Activated CD4-positive, CD25-positive, alpha-beta regulatory T cell treated with anti-CD3 and anti-CD28 coated beads, Interleukin-2, amount 50 U/mL, for 72 hours (primary cell): ENCODE data around the gene XIAP.
A peak's percentile ranks its signal among the peaks of the same experiment; 100 is the strongest.
"Not testable (repeated sequence)": the region's sequence is repeated elsewhere in the genome, so short reads cannot be mapped to it uniquely, and the experiment has no call there.

Source experiments
- DNase-seq: peaks from one replicate; pipeline ENCODE4 v3.0.0; 2021

The XIAP gene

DNA sequence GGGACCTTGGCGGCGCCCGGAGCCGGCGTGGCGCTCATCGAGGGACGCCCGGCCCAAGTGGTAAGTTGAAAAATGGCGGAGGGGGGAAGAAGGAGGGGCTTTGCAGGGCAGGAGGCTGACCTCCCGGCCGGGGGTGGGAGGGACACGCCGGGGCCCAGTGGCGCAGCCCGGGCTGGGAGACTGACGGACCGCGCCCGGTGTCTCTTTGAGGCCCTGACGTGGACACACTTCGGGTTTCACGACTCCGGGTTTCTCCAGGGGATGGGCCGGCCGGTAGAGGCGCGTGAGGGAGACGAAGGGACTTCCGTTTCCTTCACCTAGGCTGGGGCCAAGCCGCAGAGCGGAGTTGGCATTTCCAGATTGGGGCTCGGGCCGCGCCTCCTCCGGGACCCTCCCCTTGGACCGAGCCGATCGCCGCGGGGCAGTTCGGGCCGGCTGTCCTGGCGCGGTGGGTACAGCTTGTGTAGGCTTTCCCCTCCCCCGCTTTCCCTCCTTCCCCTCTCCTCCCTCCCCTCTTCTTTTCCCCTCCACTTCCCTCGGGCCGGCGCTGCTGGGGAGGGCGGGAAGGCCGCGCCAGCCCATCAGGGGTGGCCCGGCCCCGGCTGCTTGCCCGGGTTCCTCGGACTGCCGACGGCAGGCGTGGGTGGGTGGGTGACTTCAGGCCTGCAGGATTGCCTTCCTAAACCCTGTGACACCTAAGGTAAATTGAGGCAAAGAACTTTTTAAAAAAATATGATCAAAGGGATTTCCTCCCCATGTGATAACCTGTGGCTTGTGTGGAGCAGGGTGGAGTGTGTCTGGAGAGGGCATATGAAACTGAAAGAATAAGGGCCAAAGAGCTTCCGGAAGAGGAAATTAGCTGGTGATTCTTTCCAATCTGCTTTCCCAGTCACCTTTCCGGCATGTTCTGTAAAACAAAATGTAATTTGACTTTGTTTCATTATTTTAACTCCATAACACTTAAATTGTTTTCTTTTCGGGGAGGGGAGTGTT is at the start of gene XIAP:
Gene XIAP (plus strand): TSS at position 208 of the 993 bp plus-strand sequence. CDS start 25,610 bp downstream, outside the sequence.
- peak; percentile 72 for DNase-seq

DNA sequence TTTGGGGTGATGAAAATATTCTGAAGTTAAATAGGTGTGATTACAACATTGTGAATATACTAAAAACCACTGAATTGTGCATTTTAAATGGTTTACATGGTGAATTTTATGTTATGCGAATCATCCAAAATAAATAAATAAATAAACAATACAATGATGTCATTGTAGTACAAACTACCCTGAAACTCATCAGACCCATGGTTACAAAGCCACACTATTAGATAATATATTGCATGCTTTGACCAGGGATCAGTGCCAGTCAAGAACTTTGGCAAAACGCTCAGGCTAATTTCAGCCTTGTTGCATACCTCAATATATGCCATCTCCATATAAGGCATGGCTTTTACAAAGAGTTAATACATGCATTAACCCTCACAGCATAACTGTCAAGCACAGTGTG is 45.5 kb upstream of the XIAP start:
- DNase-seq, result no peak

DNA sequence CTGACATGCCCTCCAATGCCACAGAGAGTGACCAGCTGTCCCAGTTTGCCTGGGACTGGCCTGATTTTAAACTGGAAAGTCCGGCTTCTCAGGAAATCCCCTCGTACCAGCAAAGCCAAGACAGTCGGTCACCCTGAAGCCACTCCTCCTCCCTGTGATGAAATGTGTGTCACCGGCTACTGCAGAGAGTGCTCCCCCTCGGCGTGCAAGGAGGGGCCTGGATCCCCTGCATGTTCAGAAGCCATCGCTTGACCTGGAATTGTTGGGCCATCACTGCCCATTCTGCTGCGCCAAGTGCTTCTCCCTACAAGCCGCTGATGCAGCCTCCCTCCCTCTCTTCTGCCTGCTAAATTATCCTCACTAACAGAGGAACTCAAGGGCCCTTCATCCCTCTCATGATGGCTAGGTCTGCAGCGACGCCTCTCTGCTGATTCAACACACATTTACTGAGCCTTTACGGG is 44.9 kb upstream of the XIAP start:
- not testable (repeated sequence) for DNase-seq

DNA sequence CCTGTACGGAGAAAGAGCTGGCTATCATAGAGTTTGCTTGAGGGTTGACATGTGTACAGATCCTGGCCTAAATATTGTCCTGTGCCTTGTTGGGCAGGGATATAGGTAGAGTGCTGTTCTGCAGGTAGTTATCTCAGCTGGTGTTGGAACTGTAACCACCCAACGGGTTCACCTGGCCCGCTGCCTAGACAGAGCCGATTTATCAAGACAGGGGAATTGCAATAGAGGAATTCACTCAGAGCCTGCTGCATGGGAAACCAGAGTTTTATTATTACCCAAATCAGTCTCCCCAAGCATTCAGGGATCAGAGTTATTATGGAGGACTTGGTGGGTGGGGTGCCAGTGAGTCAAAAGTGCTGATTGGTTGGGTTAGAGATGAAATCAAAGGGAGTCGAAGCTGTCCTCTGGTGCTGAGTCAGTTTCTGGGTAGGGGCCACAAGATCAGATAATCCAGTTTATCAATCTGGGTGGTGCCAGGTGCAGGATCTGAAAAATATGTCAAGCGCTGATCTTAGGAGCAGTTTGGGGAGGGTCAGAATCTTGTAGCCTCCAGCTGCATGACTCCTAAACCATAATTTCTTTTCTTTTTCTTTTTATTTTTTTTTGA is 42.5 kb upstream of the XIAP start:
- no peak for DNase-seq

DNA sequence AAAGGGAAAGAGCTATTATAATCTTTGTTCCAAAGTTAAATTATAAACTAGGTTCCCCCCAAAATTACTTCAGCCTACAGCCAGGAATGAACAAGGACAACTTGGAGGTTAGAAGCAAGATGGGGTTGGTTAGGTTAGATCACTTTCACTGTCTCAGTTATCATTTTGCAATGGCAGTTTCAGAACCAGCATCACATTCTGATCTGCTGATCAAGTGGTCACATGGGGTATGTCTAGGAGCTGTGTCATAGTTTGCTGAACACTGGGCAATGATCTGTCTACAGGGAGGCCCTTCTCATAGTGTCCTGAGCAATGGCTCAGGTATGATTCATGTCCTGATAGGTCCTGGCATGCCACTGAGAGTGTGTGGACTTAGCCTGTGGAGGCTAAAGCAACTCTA is 41.6 kb upstream of the XIAP start:
- DNase-seq, result no peak

DNA sequence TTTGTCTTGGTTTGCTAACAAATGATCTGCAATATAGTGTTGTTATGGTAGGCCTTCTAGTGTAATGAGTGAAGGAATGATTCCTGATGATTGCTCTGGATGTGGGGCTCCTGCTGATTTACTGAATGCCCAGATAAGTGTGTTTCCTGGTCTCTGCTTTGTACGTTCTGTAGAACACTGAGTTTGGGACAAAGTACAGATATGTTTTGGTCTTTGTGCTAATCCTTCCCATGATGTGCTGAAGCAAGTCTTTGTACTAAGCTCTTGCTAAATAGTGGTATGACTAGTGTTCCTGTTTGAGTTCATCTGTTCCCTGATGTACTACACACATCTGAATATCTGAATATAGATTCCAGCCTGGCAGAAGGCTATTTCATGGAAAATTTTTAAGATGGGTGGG is 36.9 kb upstream of the XIAP start:
- DNase-seq, result no peak

DNA sequence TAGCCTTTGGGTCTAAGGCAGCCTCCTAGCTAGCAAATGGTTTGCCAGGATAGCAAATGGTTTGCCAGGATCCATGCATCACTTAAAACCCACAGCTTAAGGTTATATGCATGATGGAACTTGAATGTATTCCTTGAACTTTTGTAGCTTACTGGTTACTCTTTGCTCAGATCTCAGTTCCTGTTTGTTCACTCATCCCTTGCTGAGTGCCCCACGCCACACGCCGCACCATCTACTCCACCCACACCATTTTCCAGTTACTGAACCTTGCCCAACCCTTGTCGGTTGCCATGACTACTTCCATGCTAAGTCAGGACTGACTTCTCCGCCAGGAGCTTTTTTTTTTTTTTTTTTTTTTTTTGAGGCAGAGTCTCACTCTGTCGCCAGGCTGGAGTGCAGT is 29.5 kb upstream of the XIAP start:
- DNase-seq, result no peak

DNA sequence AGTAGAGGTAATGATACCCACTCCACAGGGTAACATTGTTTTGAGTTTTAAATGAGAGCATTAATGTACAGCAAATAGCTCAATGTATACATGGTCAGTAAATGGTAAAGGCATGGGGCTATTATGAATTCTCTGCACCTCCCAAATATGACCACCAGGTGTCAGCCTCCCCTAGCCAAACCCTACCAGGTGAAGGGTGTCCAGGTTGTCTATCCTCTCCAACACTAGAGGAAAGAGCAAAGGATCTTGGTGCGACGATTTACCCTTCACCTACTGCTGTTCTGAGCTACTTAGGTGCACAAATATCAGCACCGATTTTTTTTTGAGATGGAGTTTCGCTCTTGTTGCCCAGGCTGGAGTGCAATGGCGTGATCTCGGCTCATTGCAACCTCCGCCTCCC is 26.5 kb upstream of the XIAP start:
- peak; percentile 52 for DNase-seq

DNA sequence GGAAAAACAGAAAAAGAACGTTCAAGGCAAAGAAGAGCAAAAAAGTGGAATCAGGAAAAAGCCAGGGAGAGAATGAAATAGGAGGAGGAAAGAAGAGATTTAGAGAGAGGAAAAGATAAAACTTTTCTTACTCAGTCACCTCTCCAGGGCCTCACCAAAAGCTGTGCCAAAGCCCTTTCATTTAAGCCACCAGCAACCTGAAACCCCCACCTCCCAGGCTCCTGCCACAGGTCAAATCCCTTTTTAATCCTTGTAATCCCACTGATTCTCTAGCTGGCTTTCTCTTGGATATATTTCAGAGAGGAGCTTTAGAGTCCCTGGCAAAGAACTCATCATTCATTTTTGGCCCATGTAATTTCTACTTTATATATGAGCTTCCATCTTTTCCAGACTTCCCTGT is 25.7 kb upstream of the XIAP start:
- DNase-seq, result no peak

DNA sequence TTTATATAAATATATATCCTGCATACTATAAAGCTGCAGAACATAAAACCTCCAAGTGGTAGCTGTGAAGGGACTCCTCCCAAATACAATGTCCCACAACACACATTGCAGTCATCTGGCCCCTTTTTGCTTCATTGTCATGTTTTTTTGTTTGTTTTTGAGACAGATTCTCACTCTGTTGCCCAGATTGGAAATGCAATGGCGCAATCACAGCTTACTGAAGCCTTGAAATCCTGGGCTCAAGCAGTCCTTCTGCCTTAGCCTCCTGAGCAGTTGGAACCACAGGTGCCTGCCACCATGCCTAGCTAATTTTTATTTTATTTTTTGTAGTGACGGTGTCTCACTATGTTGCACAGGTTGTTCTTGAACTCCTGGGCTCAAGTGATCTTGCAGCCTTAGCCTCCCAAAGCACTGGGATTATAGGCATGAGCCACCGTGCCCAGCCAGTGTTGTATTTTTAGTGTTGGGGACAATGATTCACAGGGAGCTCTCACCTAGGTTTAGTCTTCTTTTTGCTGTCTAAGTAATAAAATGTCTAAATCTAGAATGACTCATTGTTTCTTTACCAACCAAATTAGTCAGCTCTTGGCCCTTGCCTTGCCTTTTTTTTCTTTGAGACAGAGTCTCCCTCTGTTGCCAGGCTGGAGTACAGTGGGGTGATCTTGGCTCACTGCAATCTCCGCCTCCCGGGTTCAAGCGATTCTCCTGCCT is 24.0 kb upstream of the XIAP start:
- DNase-seq, result no peak

DNA sequence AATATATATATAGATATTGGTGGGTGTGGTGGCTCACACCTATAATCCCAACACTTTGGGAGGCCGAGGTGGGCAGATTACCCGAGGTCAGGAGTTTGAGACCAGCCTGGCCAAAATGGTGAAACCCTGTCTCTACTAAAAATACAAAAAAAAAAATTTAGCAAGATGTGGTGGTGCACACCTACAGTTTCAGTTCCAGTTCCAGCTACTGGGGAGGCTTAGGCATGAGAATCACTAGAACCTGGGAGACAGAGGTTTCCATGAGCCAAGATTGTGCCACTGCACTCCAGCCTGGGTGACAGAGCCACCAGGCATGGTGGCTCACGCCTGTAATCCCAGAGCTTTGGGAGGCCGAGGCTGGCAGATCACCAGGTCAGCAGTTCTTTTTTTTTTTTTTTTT is 14.7 kb upstream of the XIAP start:
- DNase-seq, result not testable (repeated sequence)

DNA sequence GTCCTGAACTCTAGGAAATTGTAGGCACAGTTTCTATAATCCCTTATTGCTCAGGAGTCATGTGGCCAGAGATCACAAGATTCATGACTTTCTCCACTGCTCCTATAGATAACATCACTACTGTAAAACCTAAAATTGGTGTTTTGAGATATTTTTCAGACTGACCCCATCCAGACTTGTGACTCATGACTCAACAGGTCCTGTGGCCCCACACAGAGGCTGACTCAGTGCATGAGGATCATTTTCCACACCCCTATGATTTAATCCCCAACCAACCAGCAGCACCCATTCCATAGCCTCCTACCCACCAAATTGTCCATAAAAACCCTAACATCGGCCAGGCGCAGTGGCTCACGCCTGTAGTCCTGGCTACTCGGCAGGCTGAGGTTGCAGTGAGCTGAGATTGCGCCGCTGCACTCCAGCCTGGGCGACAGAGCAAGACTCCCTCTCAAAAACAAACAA is 13.2 kb upstream of the XIAP start:
- DNase-seq, result no peak

DNA sequence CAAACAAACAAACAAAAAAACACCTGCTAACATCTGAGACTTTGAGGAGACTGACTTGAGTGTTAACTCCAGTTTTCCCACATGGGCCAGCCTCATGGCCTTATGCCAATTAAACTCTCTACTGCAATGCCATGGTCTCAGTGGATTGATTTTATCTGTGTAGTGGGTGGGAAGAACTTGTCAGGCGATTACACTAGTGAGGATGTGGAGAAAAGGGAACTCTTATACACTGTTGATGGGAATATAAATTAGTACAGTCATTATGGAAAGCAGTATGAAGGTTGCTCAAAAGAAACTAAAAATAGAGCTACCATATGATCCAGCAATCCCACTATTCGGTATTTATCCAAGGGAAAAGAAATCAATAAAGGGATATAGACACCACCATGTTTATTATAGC is 12.8 kb upstream of the XIAP start:
- DNase-seq, result no peak

DNA sequence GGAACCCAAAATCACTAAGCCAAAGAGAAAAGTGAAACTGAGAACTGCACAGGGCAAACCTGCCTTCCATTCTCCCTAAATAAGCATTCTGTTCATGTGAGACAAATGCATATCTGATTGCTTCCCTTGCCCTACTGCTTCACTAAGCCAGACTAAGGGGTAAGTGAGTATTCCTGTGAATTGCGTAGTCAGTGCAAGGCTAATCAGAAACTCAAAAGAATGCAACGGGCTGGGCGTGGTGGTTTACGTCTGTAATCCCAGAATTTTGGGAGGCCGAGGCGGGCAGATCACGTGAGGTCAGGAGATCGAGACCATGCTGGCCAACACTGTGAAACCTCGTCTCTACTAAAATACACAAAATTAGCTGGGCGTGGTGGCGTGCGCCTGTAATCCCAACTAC is 10.8 kb upstream of the XIAP start:
- no peak for DNase-seq

DNA sequence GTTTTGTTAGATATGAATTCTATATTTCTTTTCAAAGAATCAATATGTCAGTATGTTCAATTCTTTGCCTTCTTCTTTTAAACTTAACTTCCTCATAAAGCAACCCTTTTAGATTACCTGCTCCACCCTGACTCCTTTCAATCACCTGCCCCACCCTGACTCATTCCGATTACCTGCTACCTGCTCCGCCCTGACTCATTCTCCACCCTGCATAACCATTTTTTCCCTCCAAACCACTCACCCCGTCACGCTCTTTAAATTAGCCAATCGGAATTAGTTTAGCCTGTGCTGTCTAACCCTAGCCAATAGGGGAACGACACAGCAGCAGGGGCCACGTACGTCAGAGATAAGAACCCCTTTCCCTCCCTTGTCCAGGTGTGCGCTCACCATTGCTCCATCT is 9.9 kb upstream of the XIAP start:
- DNase-seq, result not testable (repeated sequence)

DNA sequence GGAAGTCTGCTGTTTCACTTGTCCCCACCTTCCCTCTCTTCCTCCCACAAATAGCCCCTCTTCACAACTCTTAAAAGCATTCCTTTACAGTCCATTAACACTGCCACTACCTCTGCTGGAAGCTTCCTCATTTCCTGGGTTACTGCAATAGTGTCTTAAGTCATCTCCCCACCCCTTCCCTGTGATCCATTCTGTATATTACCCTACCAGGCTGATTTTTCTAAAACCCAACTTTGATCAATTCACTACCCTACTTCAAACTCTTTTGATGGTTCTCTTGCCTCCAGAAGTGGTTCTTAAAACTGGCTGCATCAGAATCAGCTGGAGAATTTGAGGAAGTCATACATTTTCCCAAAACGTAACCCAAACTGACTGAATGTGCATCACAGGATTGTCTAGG is 8.8 kb upstream of the XIAP start:
- no peak for DNase-seq

DNA sequence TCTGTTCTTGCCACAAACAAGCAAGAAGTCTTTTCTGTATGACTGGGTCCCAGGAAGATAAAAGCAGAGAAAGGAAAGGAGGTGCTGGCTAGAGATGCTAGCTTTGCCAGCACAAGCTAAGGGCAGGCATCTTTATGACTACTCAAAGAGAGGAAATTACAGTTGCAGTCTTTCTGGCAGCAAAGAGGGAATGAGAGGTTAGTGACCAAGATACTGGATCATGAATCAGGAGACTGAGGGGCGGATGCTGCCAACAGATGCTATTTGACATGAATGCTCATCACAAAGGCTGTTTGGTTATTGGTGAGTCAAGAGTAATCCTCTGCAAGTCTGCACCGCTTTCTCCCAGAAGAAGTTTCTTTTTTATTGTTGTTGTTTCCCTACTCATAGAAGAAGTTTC is 5.5 kb upstream of the XIAP start:
- DNase-seq, result no peak

DNA sequence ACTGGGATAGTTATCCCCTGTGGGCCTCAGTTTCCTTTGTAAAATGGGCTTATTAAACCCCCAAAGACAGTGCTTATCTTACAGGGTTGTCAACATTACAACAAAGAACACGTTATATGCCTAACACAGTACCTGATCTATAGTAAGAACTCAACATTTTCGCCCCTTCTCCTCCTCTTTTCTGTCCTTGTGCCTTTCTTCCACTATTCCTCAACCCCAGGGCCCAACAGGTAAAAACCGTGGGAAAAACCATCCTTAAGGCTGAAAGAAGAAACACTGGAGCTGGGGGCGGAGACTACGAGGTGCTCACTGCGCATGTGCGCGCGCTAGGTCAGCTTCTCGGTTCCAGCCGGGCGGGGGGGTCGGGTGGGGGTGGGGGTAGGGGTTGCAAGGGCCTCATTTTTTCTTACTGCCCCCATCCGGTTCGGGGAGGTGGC is 426 bp upstream of the XIAP start:
- DNase-seq, result no peak

DNA sequence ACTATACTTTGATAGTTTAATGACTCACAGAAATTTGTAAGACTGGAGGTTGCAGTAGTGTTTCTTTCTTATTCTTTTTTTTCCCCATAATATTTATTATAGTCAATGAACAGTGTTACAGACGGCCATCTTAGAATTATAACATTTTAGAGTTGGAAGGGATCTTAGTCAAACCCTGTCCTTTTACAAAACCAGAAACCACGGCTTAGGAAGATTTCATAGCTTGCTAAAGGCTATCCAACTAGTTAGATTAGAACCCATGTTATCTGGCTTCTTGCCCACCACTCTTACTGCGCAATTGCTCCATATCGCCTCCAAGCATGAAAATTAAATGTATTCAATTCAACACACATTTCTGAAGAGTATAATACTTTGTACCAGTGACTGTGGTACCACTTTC is 1.1 kb downstream of the XIAP start:
- DNase-seq, result no peak

DNA sequence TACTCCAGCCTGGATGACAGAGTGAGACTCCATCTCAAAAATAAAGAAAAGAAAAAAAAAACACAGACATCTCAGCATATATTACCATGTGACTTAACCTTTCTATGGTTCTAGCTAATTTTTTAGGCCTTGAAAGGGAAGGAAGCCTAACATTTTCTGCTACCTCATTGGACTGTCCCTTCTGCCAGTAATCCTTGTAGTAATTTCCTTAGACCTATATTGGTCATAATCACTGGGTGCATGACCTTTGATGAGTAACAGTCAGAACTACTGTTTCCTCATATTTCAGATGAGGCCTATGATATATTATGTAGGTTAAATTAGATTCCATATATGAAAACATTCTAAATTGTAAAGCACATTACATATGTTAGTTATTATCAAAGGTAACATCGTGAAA is 9.6 kb downstream of the XIAP start:
- no peak for DNase-seq

DNA sequence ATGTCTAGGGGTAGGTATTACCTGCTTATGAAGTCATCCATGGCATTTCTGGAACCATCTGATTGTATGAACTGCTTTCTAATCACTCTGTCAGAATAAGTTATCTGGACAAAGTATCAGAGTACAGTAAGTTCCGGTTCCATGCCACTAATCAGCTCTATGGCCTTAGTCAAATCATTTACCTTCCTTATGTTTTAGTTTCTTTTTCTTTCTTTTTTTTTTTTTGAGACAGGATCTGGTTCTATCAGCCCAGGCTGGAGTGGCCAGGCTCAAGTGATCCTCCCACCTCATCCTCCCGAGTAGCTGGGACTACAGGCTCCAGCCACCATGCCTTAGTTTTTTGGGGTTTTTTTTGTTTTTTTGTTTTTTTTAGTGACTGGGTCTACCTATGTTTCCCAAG is 11.5 kb downstream of the XIAP start:
- DNase-seq, result no peak

DNA sequence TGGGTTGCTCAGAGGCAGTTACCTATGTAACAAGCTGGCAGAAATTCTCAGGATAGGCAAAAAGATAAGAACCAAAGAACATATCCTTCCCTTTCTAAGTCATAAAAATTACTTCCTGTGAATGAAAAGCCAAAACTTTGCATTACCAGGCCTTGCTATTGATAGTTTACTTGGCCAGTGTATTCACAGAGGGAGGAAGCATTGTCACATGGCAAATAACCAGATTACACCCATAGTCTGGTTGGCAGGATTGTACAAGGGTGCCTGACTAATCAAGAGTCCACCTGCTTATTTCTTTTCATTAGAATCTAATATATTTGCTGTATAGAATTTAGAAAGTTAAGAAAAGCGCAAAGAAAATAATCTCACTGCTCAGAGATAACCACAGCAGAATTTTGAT is 14.1 kb downstream of the XIAP start:
- no peak for DNase-seq

DNA sequence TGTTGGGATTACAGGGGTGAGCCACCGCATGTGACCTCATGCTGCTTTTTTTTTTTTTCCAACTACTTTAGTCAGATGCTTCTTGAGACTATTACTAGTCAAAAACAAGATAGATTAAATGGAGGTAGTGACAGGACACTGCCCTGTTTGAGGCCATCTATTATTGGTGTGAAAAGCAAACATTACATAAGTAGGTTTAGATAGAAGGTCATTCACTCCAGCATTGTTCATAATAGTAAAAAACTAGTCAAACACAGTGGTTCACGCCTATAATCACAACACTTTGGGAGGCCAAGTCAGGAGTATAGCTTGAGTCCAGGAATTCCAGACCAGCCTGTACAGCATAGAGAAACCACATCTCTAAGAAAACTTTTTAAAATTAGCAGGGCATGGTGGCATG is 16.3 kb downstream of the XIAP start:
- DNase-seq, result no peak

DNA sequence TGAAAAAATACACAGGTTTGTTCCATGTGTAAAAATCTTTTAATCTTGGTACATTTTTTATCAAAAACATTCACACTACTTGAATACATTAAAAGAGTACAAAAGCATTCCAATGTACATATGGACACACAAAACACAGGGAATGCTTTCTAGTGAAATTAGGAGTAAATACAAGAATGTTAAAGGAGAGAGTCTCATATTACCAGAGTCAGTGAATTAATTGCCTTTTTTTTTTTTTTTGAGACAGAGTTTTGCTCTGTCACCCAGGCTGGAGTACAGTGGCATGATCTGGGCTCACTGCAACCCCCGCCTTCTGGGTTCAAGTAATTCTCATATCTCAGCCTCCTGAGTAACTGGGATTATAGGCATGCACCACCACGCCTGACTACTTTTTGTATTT is 17.0 kb downstream of the XIAP start:
- DNase-seq, result no peak
